Measurements from ENCODE around the gene RNASEH2C.

The RNASEH2C gene

GRCh38 chr11:65718964-65719492, 1.6 kb downstream of the RNASEH2C start:
- DNase-seq (ENCODE audit: extremely low spot score), result no peak
- no peak for TF ChIP-seq CTCF (IDR thresholded peaks at IDR 0.05; ENCODE audit: control extremely low read depth, extremely low read depth, low read depth, missing control alignments)
- POLR2A ChIA-PET, result no interaction called here
- CTCF ChIA-PET, result interaction anchor here (1.0 to 5.7 kb wide), 11 partner anchors 7 to 172 kb away, joined by 3 to 33 read pairs (median 5); partner anchors contain the start of genes AP5B1, FIBP, KAT5 and MUS81

GRCh38 chr11:65718531-65718930, 2.1 kb downstream of the RNASEH2C start:
- TF ChIP-seq CTCF (IDR thresholded peaks at IDR 0.05; ENCODE audit: control extremely low read depth, extremely low read depth, low read depth, missing control alignments), result no peak
- DNase-seq (ENCODE audit: extremely low spot score), result no peak
- CTCF ChIA-PET, result interaction anchor here (2.4 to 5.7 kb wide), 5 partner anchors 13 to 99 kb away, joined by 12 to 26 read pairs (median 13); partner anchors contain the start of gene AP5B1
- POLR2A ChIA-PET, result no interaction called here

- TF ChIP-seq CTCF (IDR thresholded peaks at IDR 0.05; ENCODE audit: control extremely low read depth, extremely low read depth, low read depth, missing control alignments), result no peak
- POLR2A ChIA-PET, result no interaction called here
- CTCF ChIA-PET, result interaction anchor here (4.7 kb wide), 1 partner anchor 61 kb away, joined by 23 read pairs; no protein-coding TSS in a partner anchor
- no peak for DNase-seq (ENCODE audit: extremely low spot score)
These were observed 2.7 kb downstream of the RNASEH2C start for GRCh38 chr11:65717906-65718305.

GRCh38 chr11:65716774-65717405, 3.7 kb downstream of the RNASEH2C start:
- ChIA-PET CTCF (interaction anchor here (1.5 to 4.7 kb wide), 3 partner anchors 11 to 102 kb away, joined by 4 to 23 read pairs (median 11); no protein-coding TSS in a partner anchor), POLR2A (interaction anchor here (0.6 kb wide), 1 partner anchor 128 kb away, joined by 4 read pairs; no protein-coding TSS in a partner anchor)
- DNase-seq (ENCODE audit: extremely low spot score), result no peak
- no peak for TF ChIP-seq CTCF (IDR thresholded peaks at IDR 0.05; ENCODE audit: control extremely low read depth, extremely low read depth, low read depth, missing control alignments)

GRCh38 chr11:65716302-65716701, 4.3 kb downstream of the RNASEH2C start:
- CTCF ChIA-PET, result interaction anchor here (1.5 to 4.7 kb wide), 3 partner anchors 11 to 102 kb away, joined by 4 to 23 read pairs (median 11); no protein-coding TSS in a partner anchor
- no peak for DNase-seq (ENCODE audit: extremely low spot score)
- POLR2A ChIA-PET, result interaction anchor here (0.6 to 0.7 kb wide), 2 partner anchors 77 to 128 kb away, joined by 4 read pairs; no protein-coding TSS in a partner anchor
- no peak for TF ChIP-seq CTCF (IDR thresholded peaks at IDR 0.05; ENCODE audit: control extremely low read depth, extremely low read depth, low read depth, missing control alignments)

GRCh38 chr11:65714433-65714832, 6.2 kb downstream of the RNASEH2C start:
- ChIA-PET POLR2A (no interaction called here), CTCF (interaction anchor here (2.8 to 4.7 kb wide), 2 partner anchors 9 to 65 kb away, joined by 11 to 23 read pairs; no protein-coding TSS in a partner anchor)
- no peak for TF ChIP-seq CTCF (IDR thresholded peaks at IDR 0.05; ENCODE audit: control extremely low read depth, extremely low read depth, low read depth, missing control alignments)
- no peak for DNase-seq (ENCODE audit: extremely low spot score)

All from GM10248 (cell line).